Ovary (tissue), 3 donors: ENCODE data around the gene NHP2.

Source experiments
- CTCF ChIP-seq, 3 donors: fragments of 450-650 bp in 2 of 3; fragments of 200-600 bp in 1 of 3; IDR thresholded peaks; one replicate each; pipeline versions ENCODE4 v1.5.1 to v1.8.0; 2016 to 2022; ENCODE audit warnings: antibody characterized with exemption in 3 of 3, mild to moderate bottlenecking in 1 of 3
- EP300 ChIP-seq: sonication (generic); formaldehyde crosslinking; IDR thresholded peaks from one replicate; pipeline ENCODE4 v1.6.1; 2017; ENCODE audit warnings: antibody characterized with exemption
- POLR2A ChIP-seq: fragments of 450-650 bp; IDR thresholded peaks from one replicate; pipeline ENCODE4 v1.6.1; 2017; ENCODE audit warnings: antibody characterized with exemption, mild to moderate bottlenecking, moderate library complexity
- donor health status: DM: no; HTN: no; CAD: no.

GRCh38 chr5:178120607-178121357 lies 32.9 kb downstream of the NHP2 start:
- no peak for TF ChIP-seq POLR2A
- TF ChIP-seq CTCF (IDR thresholded peaks at IDR 0.05), result no peak
- TF ChIP-seq EP300, result no peak
